Measurements from ENCODE around the gene TRIM43. TPM values are rescaled to one million over a fixed set of nuclear protein-coding genes. Genes with fewer than 3 reads are reported as not detected.

Gene TRIM43
- total RNA-seq, result not detected in 2 replicates

DNA sequence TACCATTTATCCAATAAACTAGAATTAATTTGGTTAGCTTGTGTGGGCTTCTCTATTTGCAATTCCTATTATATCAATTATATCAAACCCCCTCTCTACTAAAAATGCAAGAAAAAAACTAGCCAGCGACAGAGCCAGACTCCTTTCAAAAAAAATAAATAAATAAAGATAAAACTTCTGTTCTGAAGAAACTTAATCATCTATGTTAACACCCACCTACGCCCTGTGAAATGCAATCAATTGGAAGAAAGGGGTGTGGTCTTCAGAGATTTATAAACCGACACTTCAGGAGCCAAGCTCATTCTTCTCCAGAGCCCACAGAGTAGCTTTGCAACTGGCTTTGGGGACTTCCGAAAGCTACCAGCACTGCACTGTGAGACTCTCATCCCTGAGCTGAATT is at the start of gene TRIM43:
Gene TRIM43 (plus strand): TSS at position 301 of the 400 bp plus-strand sequence. CDS start 2,023 bp downstream, outside the sequence.

Other genes with a start within 250 kb of the TRIM43 start
- 22.5 and 29.6 TPM in 2 replicates for gene FAHD2A, start 189.3 kb upstream of the TRIM43 start, total RNA-seq
- gene TRIM43B, start 107.2 kb upstream of the TRIM43 start, total RNA-seq, result 0.16 TPM in 1 of 2 replicates, not detected in the other

Data from bladder microvascular endothelial cell (primary cell).